GM19023 (cell line): ENCODE measurements around the gene RBMS1.
A peak's percentile ranks its signal among the peaks of the same experiment; 100 is the strongest.

Source experiments
- ATAC-seq: cut with Tn5 transposase; IDR thresholded peaks from one replicate; pipeline ENCODE4 v1.9.1; 2021; ENCODE audit warnings: mild to moderate bottlenecking, moderate library complexity; ENCODE audit not compliant: unreplicated experiment

Gene RBMS1

GRCh38 chr2:160493227-160494028, at the start of gene RBMS1:
TSS of gene RBMS1 (minus strand) at chr2:160493807. CDS start at chr2:160493363, 444 bp downstream.
- no peak for ATAC-seq

GRCh38 chr2:160541745-160542144, 48.1 kb upstream of the RBMS1 start:
- ATAC-seq: no peak

- no peak for ATAC-seq
Measured at GRCh38 chr2:160538559-160539355, 45.1 kb upstream of the RBMS1 start.

GRCh38 chr2:160538115-160538514, 44.5 kb upstream of the RBMS1 start:
- ATAC-seq: no peak

- ATAC-seq: no peak
Measured at GRCh38 chr2:160534996-160535395, 41.4 kb upstream of the RBMS1 start.

GRCh38 chr2:160534249-160534648, 40.6 kb upstream of the RBMS1 start:
- ATAC-seq: no peak

- no peak for ATAC-seq
Measured at GRCh38 chr2:160533482-160533881, 39.9 kb upstream of the RBMS1 start.

GRCh38 chr2:160532388-160532787, 38.8 kb upstream of the RBMS1 start:
- ATAC-seq: no peak

- no peak for ATAC-seq
Measured at GRCh38 chr2:160522951-160523710, 29.5 kb upstream of the RBMS1 start.

- no peak for ATAC-seq
Measured at GRCh38 chr2:160517731-160518130, 24.1 kb upstream of the RBMS1 start.

- peak; percentile 63 for ATAC-seq
Measured at GRCh38 chr2:160516547-160517365, 23.1 kb upstream of the RBMS1 start.

GRCh38 chr2:160515120-160515519, 21.5 kb upstream of the RBMS1 start:
- ATAC-seq: no peak

GRCh38 chr2:160513120-160513519, 19.5 kb upstream of the RBMS1 start:
- ATAC-seq: no peak

- no peak for ATAC-seq
Measured at GRCh38 chr2:160512491-160512890, 18.9 kb upstream of the RBMS1 start.

GRCh38 chr2:160510617-160511016, 17.0 kb upstream of the RBMS1 start:
- ATAC-seq: no peak

- no peak for ATAC-seq
Measured at GRCh38 chr2:160509016-160509415, 15.4 kb upstream of the RBMS1 start.

- no peak for ATAC-seq
Measured at GRCh38 chr2:160507464-160507863, 13.9 kb upstream of the RBMS1 start.

- no peak for ATAC-seq
Measured at GRCh38 chr2:160507046-160507407, 13.4 kb upstream of the RBMS1 start.

GRCh38 chr2:160506371-160507045, 12.9 kb upstream of the RBMS1 start:
- ATAC-seq: no peak

- ATAC-seq: no peak
Measured at GRCh38 chr2:160505256-160505655, 11.6 kb upstream of the RBMS1 start.
